Urothelium cell line (cell line): ENCODE results near the gene PRKAG2.
"Not testable (repeated sequence)": the region's sequence is repeated elsewhere in the genome, so short reads cannot be mapped to it uniquely, and the experiment has no call there.

Experiments used
- DNase-seq: peaks from one replicate; pipeline ENCODE4 v3.0.0; 2011; ENCODE audit warnings: low spot score, mixed read lengths
- FAIRE-seq: peaks from 2 replicates; lab custom pipeline; 2011; peaks lifted over from hg19 to GRCh38; lab: Jason Lieb, UNC

Gene PRKAG2

DNA sequence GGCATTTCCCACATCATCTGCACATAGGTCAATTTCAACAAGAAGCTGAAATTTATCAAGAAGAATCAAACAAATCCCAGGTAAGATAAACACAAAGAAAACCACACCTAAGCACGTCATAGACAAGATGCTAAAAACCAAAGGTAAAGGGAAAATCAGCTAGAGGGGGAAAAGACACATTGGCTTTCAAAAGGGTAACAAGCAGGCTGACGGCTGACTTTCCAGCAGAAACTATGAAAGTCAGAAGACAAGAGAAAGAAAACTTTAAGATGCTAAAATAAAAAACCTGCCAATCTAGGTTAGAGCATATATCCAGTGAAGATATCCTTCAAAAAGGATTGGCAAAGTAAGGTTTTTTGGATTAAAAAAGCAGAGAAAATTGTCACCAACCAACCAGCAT lies 297.3 kb downstream of the PRKAG2 start:
- DNase-seq (no peak), FAIRE-seq (no peak)

DNA sequence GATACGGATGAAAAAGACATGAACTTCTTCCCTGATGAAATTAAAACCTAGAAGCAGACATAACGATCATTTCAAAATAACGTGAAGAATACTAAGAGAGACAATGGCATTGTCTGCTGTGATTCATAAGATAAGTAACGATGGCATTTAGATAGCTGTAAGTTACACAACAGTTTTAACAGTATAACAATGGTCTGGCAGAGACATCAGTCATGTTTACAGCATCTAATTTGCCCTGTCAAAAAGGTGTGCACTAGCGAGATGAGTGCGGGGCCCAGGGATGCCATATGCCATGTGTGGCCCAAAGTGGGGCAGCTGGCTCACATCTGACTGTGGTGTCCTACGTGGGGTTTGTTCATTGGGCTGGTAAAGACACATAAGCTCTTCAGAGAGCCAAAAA lies 301.5 kb downstream of the PRKAG2 start:
- DNase-seq (no peak), FAIRE-seq (no peak)

- peak; percentile 16 for DNase-seq
- not testable (repeated sequence) for FAIRE-seq
Measured at GRCh38 chr7:151573046-151573445, 303.9 kb downstream of the PRKAG2 start.

- no peak for DNase-seq
Measured at GRCh38 chr7:151572136-151572535, 304.8 kb downstream of the PRKAG2 start.

GRCh38 chr7:151571471-151571870 lies 305.4 kb downstream of the PRKAG2 start:
- no peak for DNase-seq
- FAIRE-seq, result no peak

More at GRCh38 chr7:151572136-151572535, 304.8 kb downstream of the PRKAG2 start:
- no peak for FAIRE-seq

DNA sequence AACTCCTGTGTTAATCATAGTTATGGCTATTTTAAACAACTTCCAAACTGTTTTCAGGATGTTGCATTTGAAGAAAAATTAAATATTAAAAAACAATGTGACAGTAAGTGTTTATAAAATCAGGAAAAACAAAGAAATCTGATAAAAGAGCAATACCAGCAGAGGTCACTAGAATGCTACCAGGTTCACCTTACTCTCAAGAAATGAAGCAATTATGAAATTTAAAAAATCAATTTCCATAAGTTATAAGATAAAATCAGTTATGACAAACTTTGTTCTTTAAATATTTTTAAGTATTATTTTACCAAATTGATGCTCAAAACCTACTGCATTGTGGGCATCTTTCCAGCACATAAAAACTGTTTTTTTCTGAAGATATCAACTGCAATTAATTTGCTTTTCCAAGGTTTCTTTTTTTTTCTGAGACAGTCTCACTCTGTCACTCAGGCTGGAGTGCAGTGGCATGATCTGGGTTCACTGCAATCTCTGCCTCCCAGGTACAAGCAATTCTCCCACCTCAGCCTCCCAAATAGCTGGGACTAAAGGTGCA lies 306.5 kb downstream of the PRKAG2 start:
- DNase-seq (no peak), FAIRE-seq (no peak)

DNA sequence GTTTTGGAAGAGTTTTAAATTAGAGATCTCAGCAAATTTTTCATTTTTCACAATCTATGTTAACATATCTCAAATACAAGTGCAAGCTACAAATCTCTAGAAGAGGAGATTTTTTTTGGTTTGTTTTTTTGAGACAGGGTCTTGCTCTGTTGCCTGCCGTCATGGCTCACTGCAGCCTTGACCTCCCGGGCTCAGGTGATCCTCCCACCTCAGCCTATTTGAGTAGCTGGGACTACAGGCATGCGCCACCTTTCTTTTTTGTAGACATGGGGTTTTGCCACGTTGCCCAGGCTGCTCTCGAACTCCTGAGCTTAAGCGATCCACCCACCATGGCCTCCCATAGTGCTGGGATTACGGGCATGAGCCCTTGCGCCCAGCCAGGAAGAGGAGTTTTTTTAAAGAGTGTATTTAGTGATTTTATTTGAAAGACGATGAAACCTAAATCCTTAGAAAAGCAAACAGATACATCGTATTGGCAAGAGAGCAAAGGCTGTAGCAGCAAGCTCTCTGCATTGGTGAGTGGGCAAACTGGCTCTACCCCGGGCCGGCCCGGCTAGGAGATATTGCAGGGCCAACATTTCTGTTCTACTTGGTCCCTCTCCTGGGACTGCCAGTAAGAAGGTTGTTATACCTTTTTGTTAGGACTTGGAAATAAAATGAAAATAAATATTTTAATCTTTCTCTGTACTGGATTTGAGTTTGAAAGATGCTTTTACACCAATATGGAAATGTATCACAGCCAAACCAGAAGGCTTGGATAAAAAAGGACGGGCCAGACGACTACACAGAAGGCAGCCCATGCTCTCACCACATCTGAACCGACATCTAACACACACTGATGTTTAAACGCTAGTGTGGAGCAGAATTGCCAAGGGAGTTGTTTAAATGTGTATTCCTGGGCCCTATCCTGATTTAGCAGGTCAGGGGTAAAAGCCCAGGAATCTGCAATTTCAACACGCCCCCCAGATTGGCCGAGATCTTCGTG lies 307.7 kb downstream of the PRKAG2 start:
- DNase-seq (no peak), FAIRE-seq (no peak)

DNA sequence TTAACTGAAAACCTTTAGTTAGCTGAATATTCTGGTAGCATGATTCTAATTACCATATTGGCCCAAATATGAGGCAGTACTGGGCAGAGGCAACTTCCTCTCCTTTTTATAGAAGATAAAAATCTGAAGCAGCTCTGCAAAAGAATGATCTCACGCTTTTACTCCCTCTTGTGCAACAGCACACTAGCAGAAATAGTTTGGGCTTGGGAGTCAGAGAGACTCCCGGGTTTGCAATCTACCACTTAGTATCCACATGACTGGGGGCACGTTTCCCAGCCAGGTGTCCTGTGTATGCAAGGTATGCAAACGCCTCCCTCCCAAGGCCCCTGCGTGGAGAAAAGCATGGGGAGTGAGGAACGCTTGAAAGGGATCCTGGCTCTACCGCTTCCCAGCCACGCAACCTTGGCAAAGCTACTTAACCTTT lies 310.0 kb downstream of the PRKAG2 start:
- no peak for FAIRE-seq
- DNase-seq, result no peak

DNA sequence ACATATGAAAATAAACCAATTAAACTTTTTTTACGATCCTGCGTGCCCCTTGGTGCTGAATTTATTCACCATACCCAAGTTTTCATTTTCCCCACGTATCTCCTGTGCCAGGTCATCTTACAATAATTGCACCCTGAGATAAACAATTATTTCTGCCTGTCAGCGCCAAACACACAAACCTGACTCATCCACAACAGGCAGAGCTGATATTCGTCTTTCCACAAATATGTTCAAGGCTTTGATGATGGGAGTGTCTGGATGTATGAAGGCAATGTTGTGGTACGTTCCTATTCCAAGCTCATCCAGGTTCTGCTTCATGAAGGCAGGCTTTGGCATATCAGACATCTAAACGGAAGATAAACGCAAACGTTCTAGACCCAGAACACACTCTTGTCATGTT lies 311.4 kb downstream of the PRKAG2 start:
- FAIRE-seq (no peak), DNase-seq (no peak)

GRCh38 chr7:151560243-151560642 lies 316.7 kb downstream of the PRKAG2 start:
- DNase-seq, result no peak
- no peak for FAIRE-seq

GRCh38 chr7:151559557-151560183 lies 317.2 kb downstream of the PRKAG2 start:
- no peak for DNase-seq
- FAIRE-seq, result no peak

- DNase-seq (no peak), FAIRE-seq (no peak)
Measured at GRCh38 chr7:151558575-151558974, 318.3 kb downstream of the PRKAG2 start.

DNA sequence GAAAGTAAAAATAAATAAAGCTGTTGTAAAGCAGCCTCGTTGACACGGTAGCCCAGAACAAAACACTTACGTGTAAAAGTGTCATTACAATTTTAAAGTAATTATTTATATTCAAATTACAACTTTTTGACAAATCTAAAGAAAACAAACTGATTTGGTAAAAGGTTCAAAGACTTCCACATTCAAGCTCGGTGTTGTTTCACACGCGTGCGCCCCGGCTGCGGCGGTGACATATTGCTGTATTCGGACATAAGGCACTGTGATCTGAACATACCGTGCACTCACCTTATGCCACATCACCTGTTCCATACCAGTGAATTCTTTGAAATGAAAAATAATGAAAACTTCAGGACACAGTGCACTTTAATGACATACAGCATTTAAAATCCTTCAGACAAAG lies 320.3 kb downstream of the PRKAG2 start:
- no peak for DNase-seq
- no peak for FAIRE-seq

DNA sequence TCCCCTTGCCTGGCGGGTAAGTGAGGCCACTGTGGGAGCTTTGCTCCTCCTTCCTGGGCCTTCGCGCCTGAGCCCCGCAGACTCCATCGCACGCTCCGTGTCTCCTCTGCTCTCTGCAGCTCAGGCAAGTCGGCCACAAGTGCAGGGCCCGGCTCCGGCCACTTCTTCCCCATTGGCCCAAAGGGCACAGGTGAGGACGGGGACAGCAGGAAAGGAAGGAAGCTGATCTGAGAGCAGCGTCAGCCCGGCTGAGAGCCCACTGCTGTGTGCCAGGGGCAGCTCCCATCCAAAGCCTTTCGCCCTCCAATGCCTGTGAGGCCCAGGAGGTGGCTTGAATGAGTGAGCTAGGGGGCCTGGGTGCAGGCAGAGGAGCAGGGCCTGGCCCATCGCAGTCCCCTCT lies 323.6 kb downstream of the PRKAG2 start:
- FAIRE-seq, result no peak
- DNase-seq, result no peak

DNA sequence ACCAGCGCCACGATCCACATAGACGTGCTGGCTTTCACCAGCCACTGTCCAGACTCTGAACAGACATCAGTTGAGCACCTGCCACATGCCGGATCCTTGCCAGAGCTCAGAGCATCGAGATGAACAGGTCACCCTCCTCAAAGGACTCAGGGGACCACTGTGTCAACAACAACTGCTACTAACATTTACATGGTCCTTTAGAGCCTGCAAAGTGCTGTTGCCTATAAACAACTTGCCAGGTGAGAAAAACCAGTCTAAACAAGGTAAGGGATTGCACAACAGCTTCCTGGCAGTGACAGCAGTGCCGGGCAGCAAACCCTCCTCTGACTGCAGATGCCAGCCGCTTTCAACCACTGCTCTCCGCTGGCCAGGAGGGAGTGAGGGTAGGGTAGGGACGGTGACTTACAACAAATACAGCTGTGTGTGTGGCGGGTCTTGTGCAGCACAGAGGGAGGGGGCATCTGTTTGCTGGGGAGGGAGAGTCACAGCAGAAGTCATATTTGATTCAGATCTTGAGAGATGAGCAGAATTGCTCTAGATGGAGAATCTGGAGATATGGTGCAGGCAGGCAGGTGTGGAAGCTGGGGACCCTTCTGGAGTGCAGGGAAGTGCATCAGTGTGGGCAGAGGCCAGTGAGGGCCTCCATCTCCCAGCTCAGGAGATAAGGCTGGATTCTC lies 324.4 kb downstream of the PRKAG2 start:
- DNase-seq, result no peak
- no peak for FAIRE-seq

GRCh38 chr7:151551820-151552219 lies 325.1 kb downstream of the PRKAG2 start:
- no peak for FAIRE-seq
- no peak for DNase-seq

- no peak for FAIRE-seq
- DNase-seq, result no peak
Measured at GRCh38 chr7:151550656-151551286, 326.1 kb downstream of the PRKAG2 start.

GRCh38 chr7:151549644-151550043 lies 327.3 kb downstream of the PRKAG2 start:
- DNase-seq, result no peak
- FAIRE-seq, result no peak

- no peak for DNase-seq
- FAIRE-seq, result no peak
Measured at GRCh38 chr7:151549083-151549482, 327.8 kb downstream of the PRKAG2 start.

- DNase-seq (no peak), FAIRE-seq (no peak)
Measured at GRCh38 chr7:151544183-151544582, 332.7 kb downstream of the PRKAG2 start.
